Neural crest cell (in vitro differentiated cells): ENCODE measurements around the gene MTUS2. TPM values are rescaled to one million over a fixed set of nuclear protein-coding genes. Genes with fewer than 3 reads are reported as not detected.

Source experiments
- DNase-seq: peaks from one replicate; pipeline ENCODE4 v3.0.0; 2021; ENCODE audit warnings: low read depth, mixed read lengths, low spot score
- H3K27ac Mint-ChIP-seq: one replicate; pipeline ENCODE4 v1.8.0; 2021; ENCODE audit warnings: mild to moderate bottlenecking, mixed read lengths; ENCODE audit not compliant: unreplicated experiment
- H3K27me3 Mint-ChIP-seq: 2 replicates; pipeline ENCODE4 v1.8.0; 2021; ENCODE audit warnings: low read depth, mild to moderate bottlenecking, mixed read lengths
- H3K36me3 Mint-ChIP-seq: 2 replicates; pipeline ENCODE4 v1.8.0; 2021; ENCODE audit warnings: low read depth, mild to moderate bottlenecking, mixed read lengths
- H3K4me1 Mint-ChIP-seq: 2 replicates; pipeline ENCODE4 v1.8.0; 2021; ENCODE audit warnings: mixed read lengths
- H3K4me3 Mint-ChIP-seq: one replicate; pipeline ENCODE4 v1.8.0; 2021; ENCODE audit warnings: mild to moderate bottlenecking, mixed read lengths
- H3K9me3 Mint-ChIP-seq: 2 replicates; pipeline ENCODE4 v1.8.0; 2021; ENCODE audit warnings: mixed read lengths
- CTCF ChIP-seq: fragments of 200-600 bp; sonication (generic); conservative IDR thresholded peaks from 2 replicates; pipeline ENCODE4 v1.5.0; 2021; ENCODE audit warnings: antibody characterized with exemption, mild to moderate bottlenecking
- total RNA-seq: library from RNA; stranded (reverse); gene quantifications from 2 replicates; pipeline ENCODE4 v1.2.1, GENCODE V29; 2021

The MTUS2 gene
- total RNA-seq, 1 donor from 2014 or later, result 0.91 TPM

- Mint-ChIP-seq H3K4me1 (no peaks in the 10 kb centered on the region), H3K9me3 (no peaks in the 10 kb centered on the region), H3K36me3 (peaks cover 3% of the 10 kb centered on the region), H3K27me3 (no peaks in the 10 kb centered on the region), H3K4me3 (no peak overlapping the region), H3K27ac (no peak overlapping the region)
- DNase-seq, result no peak
- TF ChIP-seq CTCF, result no peak
Observed at GRCh38 chr13:29509999-29510589, 690.0 kb downstream of the MTUS2 start.

GRCh38 chr13:29510651-29511084 lies 690.5 kb downstream of the MTUS2 start:
- H3K36me3 Mint-ChIP-seq, result peaks cover 3% of the 10 kb centered on the region
- H3K9me3 Mint-ChIP-seq, result no peaks in the 10 kb centered on the region
- H3K4me3 Mint-ChIP-seq, result no peak overlapping the region
- DNase-seq, result no peak
- no peaks in the 10 kb centered on the region for H3K4me1 Mint-ChIP-seq
- no peak for TF ChIP-seq CTCF
- H3K27me3 Mint-ChIP-seq, result no peaks in the 10 kb centered on the region
- no peak overlapping the region for H3K27ac Mint-ChIP-seq

- TF ChIP-seq CTCF, result no peak
- Mint-ChIP-seq H3K36me3 (peaks cover 3% of the 10 kb centered on the region), H3K4me3 (no peak overlapping the region), H3K9me3 (no peaks in the 10 kb centered on the region), H3K27me3 (no peaks in the 10 kb centered on the region), H3K27ac (no peak overlapping the region), H3K4me1 (no peaks in the 10 kb centered on the region)
- no peak for DNase-seq
Observed at GRCh38 chr13:29511106-29511796, 691.1 kb downstream of the MTUS2 start.

- Mint-ChIP-seq H3K27ac (no peak overlapping the region), H3K27me3 (no peaks in the 10 kb centered on the region), H3K4me3 (no peak overlapping the region), H3K36me3 (peaks cover 5% of the 10 kb centered on the region), H3K4me1 (no peaks in the 10 kb centered on the region), H3K9me3 (no peaks in the 10 kb centered on the region)
- no peak for DNase-seq
- TF ChIP-seq CTCF, result no peak
Observed at GRCh38 chr13:29511980-29512379, 691.8 kb downstream of the MTUS2 start.

GRCh38 chr13:29513002-29513980 lies 693.2 kb downstream of the MTUS2 start:
- Mint-ChIP-seq H3K9me3 (no peaks in the 10 kb centered on the region), H3K27me3 (no peaks in the 10 kb centered on the region), H3K27ac (peak overlapping the region; percentile 3), H3K4me3 (no peak overlapping the region), H3K36me3 (peaks cover 5% of the 10 kb centered on the region), H3K4me1 (no peaks in the 10 kb centered on the region)
- TF ChIP-seq CTCF, result no peak
- DNase-seq, result no peak
